Suprapubic skin (tissue), 4 donors: ENCODE data around the gene ZSCAN31.

Source experiments
- EP300 ChIP-seq: sonication (generic); formaldehyde crosslinking; IDR thresholded peaks from one replicate; pipeline ENCODE4 v1.6.1; 2017; ENCODE audit warnings: antibody characterized with exemption
- POLR2A ChIP-seq, 2 donors: fragments of 450-650 bp; IDR thresholded peaks; one replicate each; pipeline ENCODE4 v1.6.1; 2017; ENCODE audit warnings: antibody characterized with exemption in 2 of 2, mild to moderate bottlenecking in 2 of 2, moderate library complexity in 2 of 2
- POLR2AphosphoS5 ChIP-seq, 3 donors: sonication (generic); formaldehyde crosslinking; IDR thresholded peaks; one replicate each; pipeline ENCODE4 v1.6.1; 2017; ENCODE audit warnings: antibody characterized with exemption in 3 of 3
- TF ChIP-seq, protein P1 (sequence below), 2 donors: fragments of 200-600 bp in 1 of 2; fragments of 450-650 bp in 1 of 2; sonication (generic) in 1 of 2; IDR thresholded peaks; one replicate each; pipeline ENCODE4 v1.5.1; 2016 to 2019; ENCODE audit warnings: antibody characterized with exemption in 2 of 2, mild to moderate bottlenecking in 1 of 2, moderate library complexity in 1 of 2

DNA sequence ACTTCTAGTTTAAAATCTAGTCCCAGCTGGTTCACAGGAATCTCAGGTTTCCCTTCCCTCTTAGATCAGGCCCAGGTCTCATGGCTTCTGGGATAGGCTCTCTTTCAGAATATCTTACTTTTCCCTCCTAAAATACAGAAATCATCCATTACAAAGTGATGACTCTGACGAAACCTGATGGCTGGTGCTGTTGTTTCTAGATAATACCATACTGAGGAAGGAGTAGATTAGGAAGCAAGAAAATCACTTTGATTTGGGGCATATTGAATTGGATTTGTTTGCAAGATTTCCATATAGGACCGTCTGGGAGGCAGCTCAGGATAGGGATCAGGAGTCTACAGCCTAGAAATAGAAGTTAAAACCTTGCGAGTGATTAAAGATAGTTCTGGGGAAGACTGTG, 17.4 kb upstream of the ZSCAN31 start:
- TF ChIP-seq, protein P1, sequence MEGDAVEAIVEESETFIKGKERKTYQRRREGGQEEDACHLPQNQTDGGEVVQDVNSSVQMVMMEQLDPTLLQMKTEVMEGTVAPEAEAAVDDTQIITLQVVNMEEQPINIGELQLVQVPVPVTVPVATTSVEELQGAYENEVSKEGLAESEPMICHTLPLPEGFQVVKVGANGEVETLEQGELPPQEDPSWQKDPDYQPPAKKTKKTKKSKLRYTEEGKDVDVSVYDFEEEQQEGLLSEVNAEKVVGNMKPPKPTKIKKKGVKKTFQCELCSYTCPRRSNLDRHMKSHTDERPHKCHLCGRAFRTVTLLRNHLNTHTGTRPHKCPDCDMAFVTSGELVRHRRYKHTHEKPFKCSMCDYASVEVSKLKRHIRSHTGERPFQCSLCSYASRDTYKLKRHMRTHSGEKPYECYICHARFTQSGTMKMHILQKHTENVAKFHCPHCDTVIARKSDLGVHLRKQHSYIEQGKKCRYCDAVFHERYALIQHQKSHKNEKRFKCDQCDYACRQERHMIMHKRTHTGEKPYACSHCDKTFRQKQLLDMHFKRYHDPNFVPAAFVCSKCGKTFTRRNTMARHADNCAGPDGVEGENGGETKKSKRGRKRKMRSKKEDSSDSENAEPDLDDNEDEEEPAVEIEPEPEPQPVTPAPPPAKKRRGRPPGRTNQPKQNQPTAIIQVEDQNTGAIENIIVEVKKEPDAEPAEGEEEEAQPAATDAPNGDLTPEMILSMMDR (IDR thresholded peaks at IDR 0.05): no peak
- no peak for TF ChIP-seq EP300
- TF ChIP-seq POLR2AphosphoS5 (IDR thresholded peaks at IDR 0.05): no peak
- no peak for TF ChIP-seq POLR2A (IDR thresholded peaks at IDR 0.05)
